ENCODE results near the gene BANF1.

- no peak for TF ChIP-seq CTCF (IDR thresholded peaks at IDR 0.05)
- TF ChIP-seq POLR2A (IDR thresholded peaks at IDR 0.05) = no peak
- no peak for TF ChIP-seq POLR2AphosphoS5 (IDR thresholded peaks at IDR 0.05)
These were observed 47.5 kb upstream of the BANF1 start for GRCh38 chr11:65954771-65955170.
